ENCODE results near the gene KRT38. TPM values are rescaled to one million over a fixed set of nuclear protein-coding genes. Genes with fewer than 3 reads are reported as not detected.

The KRT38 gene
- total and polyA plus RNA-seq, 2 of the 8 experiments (the other 6 are each of a cell fraction or from before 2014, with no cell fraction given), result not detected

DNA sequence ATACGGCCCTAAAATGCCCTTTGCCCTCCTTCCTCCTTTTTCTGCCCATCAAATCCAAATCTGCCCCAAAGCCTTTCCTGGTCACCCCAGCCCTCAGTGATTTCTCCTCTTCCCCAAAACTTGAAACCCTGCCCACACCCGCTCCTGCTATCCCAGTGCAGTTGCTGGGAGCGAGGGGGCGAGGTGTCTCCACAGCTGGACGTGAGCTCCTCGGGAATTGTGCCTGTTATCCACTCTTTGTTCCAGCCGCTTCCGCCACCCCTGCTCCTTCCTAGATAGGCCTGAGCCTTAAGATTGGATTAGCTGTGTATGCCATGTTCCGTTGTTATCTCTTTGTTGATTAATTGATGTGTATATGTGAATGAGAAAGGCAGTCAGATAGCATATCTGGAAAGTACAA, 42.7 kb upstream of the KRT38 start (continued):
- TF ChIP-seq EZH2 (IDR thresholded peaks at IDR 0.05; ENCODE audit: low read depth, low read length, severe bottlenecking) (no peak), SP1 (IDR thresholded peaks at IDR 0.05; ENCODE audit: low read depth, low read length) (no peak), CHD1 (IDR thresholded peaks at IDR 0.05; ENCODE audit: low read depth, low read length) (no peak), SAP30 (IDR thresholded peaks at IDR 0.05; ENCODE audit: insufficient read depth, insufficient replicate concordance, low read length) (no peak)

Data from H1 (cell line).